Measurements from ENCODE around the gene SBF2.
A peak's percentile ranks its signal among the peaks of the same experiment; 100 is the strongest.
"Not testable (repeated sequence)": the region's sequence is repeated elsewhere in the genome, so short reads cannot be mapped to it uniquely, and the experiment has no call there.

The SBF2 gene

GRCh38 chr11:9955391-9955790 lies 338.6 kb downstream of the SBF2 start:
- Histone ChIP-seq H3K4me3 (ENCODE audit: low read depth, low read length) (no peak overlapping the region), H3K79me2 (ENCODE audit: control insufficient read depth, insufficient read depth, low read length, unreplicated experiment) (no peaks in the 10 kb centered on the region), H3K27me3 (ENCODE audit: insufficient read depth, low read length) (no peaks in the 10 kb centered on the region), H2AFZ (ENCODE audit: low read length, unreplicated experiment) (no peak overlapping the region), H3K36me3 (ENCODE audit: insufficient read depth, low read length) (peaks cover 6% of the 10 kb centered on the region; the same call in 1 of the 2 replicates), H3K27ac (ENCODE audit: low read depth, low read length) (peak overlapping the region; percentile 83; the same call in 1 of the 2 replicates), H3K4me1 (ENCODE audit: control insufficient read depth, insufficient read depth, low read length, unreplicated experiment) (peaks cover 18% of the 10 kb centered on the region)

DNA sequence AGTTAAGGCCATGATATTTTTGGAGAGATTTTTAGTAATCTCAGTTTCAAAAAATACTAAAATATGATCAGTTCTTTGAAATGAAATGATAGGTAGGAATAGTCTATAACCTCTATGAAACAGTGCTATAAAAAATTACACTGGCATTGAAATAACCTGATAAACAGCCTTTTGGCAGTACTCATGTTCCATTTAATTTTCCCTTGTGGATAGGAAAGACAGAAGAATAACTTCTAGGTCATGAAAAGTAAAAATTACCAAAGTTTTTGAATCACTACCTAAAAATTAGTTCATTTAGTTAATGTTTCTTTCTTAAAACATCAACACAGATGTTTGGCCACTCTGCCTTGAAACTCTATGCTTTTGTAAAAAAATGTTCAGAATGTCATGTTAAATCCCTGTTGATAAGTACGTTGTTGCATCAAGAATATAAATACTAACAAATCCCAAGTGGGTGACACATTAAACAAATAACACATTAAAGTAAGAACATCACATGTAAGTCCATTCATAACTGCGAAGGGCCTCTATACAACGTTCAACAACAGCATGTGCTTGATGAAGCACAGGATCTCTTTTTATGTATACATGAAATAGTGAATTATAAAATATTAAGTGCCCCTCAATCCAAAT lies 339.9 kb downstream of the SBF2 start:
- H3K36me3 ChIP-seq (ENCODE audit: insufficient read depth, low read length): 0 out of 2 replicates have a peak, but pooled peaks cover 1% of the 10 kb centered on the region
- H3K4me3 ChIP-seq (ENCODE audit: low read depth, low read length): peak overlapping the region; percentile 8; the same call in 1 of the 2 replicates
- H3K79me2 ChIP-seq (ENCODE audit: control insufficient read depth, insufficient read depth, low read length, unreplicated experiment): no peaks in the 10 kb centered on the region
- no peak overlapping the region for H2AFZ ChIP-seq (ENCODE audit: low read length, unreplicated experiment)
- H3K4me1 ChIP-seq (ENCODE audit: control insufficient read depth, insufficient read depth, low read length, unreplicated experiment): peaks cover 18% of the 10 kb centered on the region
- peak overlapping the region; percentile 83 for H3K27ac ChIP-seq (ENCODE audit: low read depth, low read length)
- no peaks in the 10 kb centered on the region for H3K27me3 ChIP-seq (ENCODE audit: insufficient read depth, low read length)

GRCh38 chr11:9952511-9953196 lies 341.4 kb downstream of the SBF2 start:
- H3K27me3 ChIP-seq (ENCODE audit: insufficient read depth, low read length): no peaks in the 10 kb centered on the region
- H3K4me3 ChIP-seq (ENCODE audit: low read depth, low read length): no peak overlapping the region
- no peak overlapping the region for H3K27ac ChIP-seq (ENCODE audit: low read depth, low read length)
- no peak overlapping the region for H2AFZ ChIP-seq (ENCODE audit: low read length, unreplicated experiment)
- no peaks in the 10 kb centered on the region for H3K79me2 ChIP-seq (ENCODE audit: control insufficient read depth, insufficient read depth, low read length, unreplicated experiment)
- H3K36me3 ChIP-seq (ENCODE audit: insufficient read depth, low read length): peaks cover 4% of the 10 kb centered on the region
- H3K4me1 ChIP-seq (ENCODE audit: control insufficient read depth, insufficient read depth, low read length, unreplicated experiment): peaks cover 18% of the 10 kb centered on the region

- Histone ChIP-seq H3K27me3 (ENCODE audit: insufficient read depth, low read length) (no peaks in the 10 kb centered on the region), H3K4me3 (ENCODE audit: low read depth, low read length) (no peak overlapping the region), H3K36me3 (ENCODE audit: insufficient read depth, low read length) (peaks cover 12% of the 10 kb centered on the region)
These were observed 342.2 kb downstream of the SBF2 start for GRCh38 chr11:9951807-9952206.

GRCh38 chr11:9950462-9950861 lies 343.6 kb downstream of the SBF2 start:
- peaks cover 17% of the 10 kb centered on the region for H3K4me1 ChIP-seq (ENCODE audit: control insufficient read depth, insufficient read depth, low read length, unreplicated experiment)
- H3K36me3 ChIP-seq (ENCODE audit: insufficient read depth, low read length): peaks cover 19% of the 10 kb centered on the region
- H2AFZ ChIP-seq (ENCODE audit: low read length, unreplicated experiment): no peak overlapping the region
- no peak overlapping the region for H3K27ac ChIP-seq (ENCODE audit: low read depth, low read length)
- no peaks in the 10 kb centered on the region for H3K27me3 ChIP-seq (ENCODE audit: insufficient read depth, low read length)
- H3K4me3 ChIP-seq (ENCODE audit: low read depth, low read length): no peak overlapping the region
- H3K79me2 ChIP-seq (ENCODE audit: control insufficient read depth, insufficient read depth, low read length, unreplicated experiment): no peaks in the 10 kb centered on the region

More at GRCh38 chr11:9951807-9952206, 342.2 kb downstream of the SBF2 start:
- Histone ChIP-seq H3K27ac (ENCODE audit: low read depth, low read length) (no peak overlapping the region), H2AFZ (ENCODE audit: low read length, unreplicated experiment) (no peak overlapping the region), H3K79me2 (ENCODE audit: control insufficient read depth, insufficient read depth, low read length, unreplicated experiment) (no peaks in the 10 kb centered on the region), H3K4me1 (ENCODE audit: control insufficient read depth, insufficient read depth, low read length, unreplicated experiment) (peaks cover 18% of the 10 kb centered on the region)

GRCh38 chr11:9947231-9947864 lies 346.7 kb downstream of the SBF2 start:
- H3K4me3 ChIP-seq (ENCODE audit: low read depth, low read length): no peak overlapping the region
- H3K79me2 ChIP-seq (ENCODE audit: control insufficient read depth, insufficient read depth, low read length, unreplicated experiment): no peaks in the 10 kb centered on the region
- no peak overlapping the region for H2AFZ ChIP-seq (ENCODE audit: low read length, unreplicated experiment)
- no peaks in the 10 kb centered on the region for H3K27me3 ChIP-seq (ENCODE audit: insufficient read depth, low read length)
- H3K36me3 ChIP-seq (ENCODE audit: insufficient read depth, low read length): peaks cover 26% of the 10 kb centered on the region
- no peak overlapping the region for H3K27ac ChIP-seq (ENCODE audit: low read depth, low read length)
- peaks cover 20% of the 10 kb centered on the region for H3K4me1 ChIP-seq (ENCODE audit: control insufficient read depth, insufficient read depth, low read length, unreplicated experiment)

DNA sequence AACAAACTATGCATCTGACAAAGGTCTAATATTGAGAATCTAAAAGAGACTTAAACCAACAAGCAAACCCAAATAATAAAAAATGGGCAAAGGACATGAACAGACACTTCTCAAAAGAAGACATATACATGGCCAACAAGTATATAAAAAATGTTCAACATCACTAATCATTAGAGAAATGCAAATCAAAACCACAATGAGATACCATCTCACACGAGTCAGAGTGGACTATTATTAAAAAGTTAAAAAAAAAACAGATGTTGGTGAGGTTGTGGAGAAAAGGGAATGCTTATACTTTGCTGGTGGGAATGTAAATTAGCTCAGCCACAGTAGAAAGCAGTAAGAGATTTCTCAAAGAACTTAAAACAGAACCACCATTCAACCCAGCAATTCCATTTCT lies 348.3 kb downstream of the SBF2 start:
- peaks cover 26% of the 10 kb centered on the region for H3K36me3 ChIP-seq (ENCODE audit: insufficient read depth, low read length)
- H3K79me2 ChIP-seq (ENCODE audit: control insufficient read depth, insufficient read depth, low read length, unreplicated experiment); H3K27me3 ChIP-seq (ENCODE audit: insufficient read depth, low read length); H3K27ac ChIP-seq (ENCODE audit: low read depth, low read length); H3K4me3 ChIP-seq (ENCODE audit: low read depth, low read length); H2AFZ ChIP-seq (ENCODE audit: low read length, unreplicated experiment): not testable (repeated sequence)
- peaks cover 25% of the 10 kb centered on the region for H3K4me1 ChIP-seq (ENCODE audit: control insufficient read depth, insufficient read depth, low read length, unreplicated experiment)

DNA sequence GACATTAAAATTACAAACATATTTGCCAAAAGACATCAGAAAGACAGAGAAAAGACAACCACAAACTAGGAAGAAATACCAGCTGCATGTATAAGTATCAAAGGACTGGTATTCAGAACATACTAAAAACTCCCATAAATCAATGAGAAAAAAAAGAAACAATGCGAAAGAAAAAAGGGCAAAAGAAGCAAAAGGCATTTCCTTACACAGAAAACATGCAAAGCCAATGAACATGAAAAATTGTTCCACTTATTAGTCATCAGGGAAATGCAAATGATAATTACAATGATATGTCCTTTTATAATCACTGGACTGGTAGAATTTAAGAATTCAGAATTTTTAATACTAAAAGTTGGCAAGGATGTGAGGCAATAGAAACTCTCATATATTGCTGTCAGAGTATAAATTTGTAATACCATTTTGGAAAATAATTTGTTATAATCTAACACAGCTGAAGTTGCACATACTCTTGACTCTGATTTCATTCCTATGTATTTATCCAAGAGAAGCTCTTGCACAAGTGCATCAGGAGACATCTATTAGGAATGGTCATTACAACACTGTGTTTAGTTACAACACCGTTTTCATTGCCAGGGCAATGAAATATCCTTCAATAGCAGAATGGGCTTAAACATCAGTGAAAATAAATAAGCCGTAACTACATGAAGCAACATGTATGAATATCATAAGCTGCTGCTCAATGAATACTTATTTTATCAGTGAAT lies 350.5 kb downstream of the SBF2 start:
- peak overlapping the region; percentile 96 for H3K27ac ChIP-seq (ENCODE audit: low read depth, low read length)
- peak overlapping the region; percentile 40 for H3K4me3 ChIP-seq (ENCODE audit: low read depth, low read length)
- no peaks in the 10 kb centered on the region for H3K27me3 ChIP-seq (ENCODE audit: insufficient read depth, low read length)
- peaks cover 26% of the 10 kb centered on the region for H3K36me3 ChIP-seq (ENCODE audit: insufficient read depth, low read length)
- peaks cover 25% of the 10 kb centered on the region for H3K4me1 ChIP-seq (ENCODE audit: control insufficient read depth, insufficient read depth, low read length, unreplicated experiment)
- H2AFZ ChIP-seq (ENCODE audit: low read length, unreplicated experiment): peak overlapping the region; percentile 10
- no peaks in the 10 kb centered on the region for H3K79me2 ChIP-seq (ENCODE audit: control insufficient read depth, insufficient read depth, low read length, unreplicated experiment)

DNA sequence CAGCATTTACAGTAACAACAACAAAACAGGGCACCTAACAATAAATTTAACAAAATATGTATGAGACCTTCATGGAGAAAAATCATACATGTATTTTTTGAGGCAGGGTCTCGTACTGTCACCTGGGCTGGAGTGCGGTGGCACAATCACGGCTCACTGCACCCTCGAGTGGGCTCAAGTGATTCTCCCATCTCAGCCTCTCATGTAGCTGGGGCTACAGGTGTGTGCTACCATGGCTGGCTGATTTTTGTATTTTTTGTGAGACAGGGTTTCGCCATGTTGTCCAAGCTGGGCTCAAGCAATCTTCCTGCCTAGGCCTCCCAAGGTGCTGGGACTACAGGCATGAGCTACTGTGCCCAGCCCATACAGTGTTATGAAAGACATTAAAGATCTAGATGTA lies 352.0 kb downstream of the SBF2 start:
- Histone ChIP-seq H3K4me3 (ENCODE audit: low read depth, low read length) (no peak overlapping the region), H3K79me2 (ENCODE audit: control insufficient read depth, insufficient read depth, low read length, unreplicated experiment) (no peaks in the 10 kb centered on the region), H3K4me1 (ENCODE audit: control insufficient read depth, insufficient read depth, low read length, unreplicated experiment) (peaks cover 25% of the 10 kb centered on the region), H3K36me3 (ENCODE audit: insufficient read depth, low read length) (peaks cover 16% of the 10 kb centered on the region; the same call in 1 of the 2 replicates), H2AFZ (ENCODE audit: low read length, unreplicated experiment) (no peak overlapping the region), H3K27ac (ENCODE audit: low read depth, low read length) (peak overlapping the region; percentile 96), H3K27me3 (ENCODE audit: insufficient read depth, low read length) (no peaks in the 10 kb centered on the region)

DNA sequence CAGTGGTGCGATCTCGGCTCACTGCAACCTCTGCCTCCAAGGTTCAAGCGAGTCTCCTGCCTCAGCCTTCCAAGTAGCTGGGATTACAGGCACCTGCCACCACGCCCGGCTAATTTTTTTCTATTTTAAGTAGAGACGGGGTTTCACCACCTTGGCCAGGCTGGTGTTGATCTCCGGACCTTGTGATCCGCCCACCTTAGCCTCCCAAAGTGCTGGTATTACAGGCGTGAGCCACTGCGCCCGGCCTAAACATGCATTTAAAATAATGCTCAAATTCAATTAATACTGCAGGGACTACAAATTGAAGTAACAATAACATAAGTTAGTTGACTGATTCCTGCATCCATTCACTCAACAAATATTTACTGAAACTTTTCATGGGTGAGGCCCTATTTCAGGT lies 354.9 kb downstream of the SBF2 start:
- H2AFZ ChIP-seq (ENCODE audit: low read length, unreplicated experiment); H3K27ac ChIP-seq (ENCODE audit: low read depth, low read length); H3K79me2 ChIP-seq (ENCODE audit: control insufficient read depth, insufficient read depth, low read length, unreplicated experiment); H3K36me3 ChIP-seq (ENCODE audit: insufficient read depth, low read length); H3K4me3 ChIP-seq (ENCODE audit: low read depth, low read length); H3K27me3 ChIP-seq (ENCODE audit: insufficient read depth, low read length): not testable (repeated sequence)
- H3K4me1 ChIP-seq (ENCODE audit: control insufficient read depth, insufficient read depth, low read length, unreplicated experiment): peaks cover 19% of the 10 kb centered on the region
